Neuron (in vitro differentiated cells): ENCODE results near the gene FGG.

Experiments
- H2AFZ ChIP-seq: one replicate; pipeline ENCODE4 v1.6.1; 2013; ENCODE audit warnings: low read depth, mild to moderate bottlenecking, inconsistent platforms, low read length, moderate library complexity
- H3K27me3 ChIP-seq: one replicate; pipeline ENCODE4 v1.6.1; 2013; ENCODE audit warnings: low read length; ENCODE audit not compliant: insufficient read depth
- H3K36me3 ChIP-seq: one replicate; pipeline ENCODE4 v1.6.1; 2013; ENCODE audit warnings: low read length; ENCODE audit not compliant: insufficient read depth
- H3K4me1 ChIP-seq: one replicate; pipeline ENCODE4 v1.6.1; 2013; ENCODE audit warnings: low read length; ENCODE audit not compliant: insufficient read depth
- H3K4me3 ChIP-seq: 2 replicates; pipeline ENCODE4 v1.5.1; 2013; ENCODE audit warnings: mild to moderate bottlenecking, low read length, moderate library complexity
- H3K9me3 ChIP-seq: one replicate; pipeline ENCODE4 v1.6.1; 2013; ENCODE audit warnings: low read length

Gene FGG

DNA sequence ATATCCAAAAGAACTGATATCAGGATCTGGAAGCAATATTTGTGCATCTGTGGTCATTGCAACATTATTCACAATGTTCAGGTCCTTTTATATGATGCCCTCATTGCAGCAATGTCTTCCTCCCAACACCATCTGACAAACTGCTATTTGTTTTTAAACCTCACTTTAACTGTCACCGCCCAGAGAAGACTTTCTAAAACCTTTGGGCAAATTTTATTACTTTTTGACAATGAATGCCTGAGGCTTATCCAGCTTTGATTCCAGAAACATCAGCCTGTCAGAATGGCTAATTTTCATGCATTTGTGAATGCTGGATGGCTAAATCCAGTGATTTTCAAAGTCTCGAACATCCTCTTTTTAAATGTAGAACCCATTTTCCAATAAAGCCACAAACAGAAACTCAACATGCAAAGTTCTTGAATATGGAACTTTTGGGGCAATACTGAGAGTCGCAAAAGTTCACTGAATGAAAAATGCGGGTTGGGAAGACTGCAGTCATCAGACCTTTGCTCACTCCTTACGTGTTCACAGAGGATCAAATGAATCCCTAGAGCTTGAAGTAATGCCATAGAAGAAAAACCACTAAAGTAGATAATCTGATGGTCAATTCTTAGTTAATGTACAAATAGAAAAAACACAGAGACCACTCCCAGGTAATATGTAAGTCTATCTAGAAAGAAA, 39.1 kb downstream of the FGG start:
- Histone ChIP-seq H2AFZ (no peak overlapping the region), H3K4me1 (no peaks in the 10 kb centered on the region), H3K36me3 (no peaks in the 10 kb centered on the region), H3K9me3 (no peaks in the 10 kb centered on the region), H3K27me3 (no peaks in the 10 kb centered on the region), H3K4me3 (no peak overlapping the region)

DNA sequence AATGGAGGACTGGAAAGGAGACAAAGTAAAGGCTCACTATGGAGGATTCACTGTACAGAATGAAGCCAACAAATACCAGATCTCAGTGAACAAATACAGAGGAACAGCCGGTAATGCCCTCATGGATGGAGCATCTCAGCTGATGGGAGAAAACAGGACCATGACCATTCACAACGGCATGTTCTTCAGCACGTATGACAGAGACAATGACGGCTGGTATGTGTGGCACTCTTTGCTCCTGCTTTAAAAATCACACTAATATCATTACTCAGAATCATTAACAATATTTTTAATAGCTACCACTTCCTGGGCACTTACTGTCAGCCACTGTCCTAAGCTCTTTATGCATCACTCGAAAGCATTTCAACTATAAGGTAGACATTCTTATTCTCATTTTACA, 42.9 kb downstream of the FGG start:
- Histone ChIP-seq H3K4me3 (no peak overlapping the region), H3K4me1 (no peaks in the 10 kb centered on the region), H3K9me3 (no peaks in the 10 kb centered on the region), H3K36me3 (no peaks in the 10 kb centered on the region), H2AFZ (no peak overlapping the region), H3K27me3 (no peaks in the 10 kb centered on the region)

DNA sequence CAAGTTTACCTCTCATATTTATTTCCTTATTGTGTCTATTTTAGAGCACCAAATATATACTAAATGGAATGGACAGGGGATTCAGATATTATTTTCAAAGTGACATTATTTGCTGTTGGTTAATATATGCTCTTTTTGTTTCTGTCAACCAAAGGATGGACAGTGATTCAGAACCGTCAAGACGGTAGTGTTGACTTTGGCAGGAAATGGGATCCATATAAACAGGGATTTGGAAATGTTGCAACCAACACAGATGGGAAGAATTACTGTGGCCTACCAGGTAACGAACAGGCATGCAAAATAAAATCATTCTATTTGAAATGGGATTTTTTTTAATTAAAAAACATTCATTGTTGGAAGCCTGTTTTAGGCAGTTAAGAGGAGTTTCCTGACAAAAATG, 43.4 kb downstream of the FGG start:
- H2AFZ ChIP-seq, result no peak overlapping the region
- H3K4me1 ChIP-seq, result no peaks in the 10 kb centered on the region
- no peak overlapping the region for H3K4me3 ChIP-seq
- H3K36me3 ChIP-seq, result no peaks in the 10 kb centered on the region
- H3K27me3 ChIP-seq, result no peaks in the 10 kb centered on the region
- H3K9me3 ChIP-seq, result no peaks in the 10 kb centered on the region

DNA sequence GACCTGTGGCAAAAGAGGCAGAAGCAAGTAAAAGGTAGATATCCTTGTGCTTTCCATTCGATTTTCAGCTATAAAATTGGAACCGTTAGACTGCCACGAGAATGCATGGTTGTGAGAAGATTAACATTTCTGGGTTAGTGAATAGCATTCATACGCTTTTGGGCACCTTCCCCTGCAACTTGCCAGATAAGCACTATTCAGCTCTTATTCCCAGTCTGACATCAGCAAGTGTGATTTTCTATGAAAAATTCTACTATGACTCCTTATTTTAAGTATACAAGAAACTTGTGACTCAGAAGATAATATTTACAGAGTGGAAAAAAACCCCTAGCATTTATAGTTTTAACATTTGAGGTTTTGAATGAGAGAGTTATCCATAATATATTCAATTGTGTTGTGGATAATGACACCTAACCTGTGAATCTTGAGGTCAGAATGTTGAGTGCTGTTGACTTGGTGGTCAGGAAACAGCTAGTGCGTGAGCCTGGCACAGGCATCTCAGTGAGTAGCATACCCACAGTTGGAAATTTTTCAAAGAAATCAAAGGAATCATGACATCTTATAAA, 45.7 kb downstream of the FGG start:
- no peak overlapping the region for H2AFZ ChIP-seq

DNA sequence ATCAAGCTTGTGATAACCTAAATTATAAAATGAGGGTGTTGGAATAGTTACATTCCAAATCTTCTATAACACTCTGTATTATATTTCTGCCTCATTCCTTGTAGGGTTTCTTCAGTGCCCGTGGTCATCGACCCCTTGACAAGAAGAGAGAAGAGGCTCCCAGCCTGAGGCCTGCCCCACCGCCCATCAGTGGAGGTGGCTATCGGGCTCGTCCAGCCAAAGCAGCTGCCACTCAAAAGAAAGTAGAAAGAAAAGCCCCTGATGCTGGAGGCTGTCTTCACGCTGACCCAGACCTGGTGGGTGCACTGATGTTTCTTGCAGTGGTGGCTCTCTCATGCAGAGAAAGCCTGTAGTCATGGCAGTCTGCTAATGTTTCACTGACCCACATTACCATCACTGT, 46.8 kb downstream of the FGG start:
- Histone ChIP-seq H3K9me3 (no peaks in the 10 kb centered on the region), H3K4me1 (no peaks in the 10 kb centered on the region), H3K27me3 (no peaks in the 10 kb centered on the region), H2AFZ (no peak overlapping the region), H3K36me3 (no peaks in the 10 kb centered on the region), H3K4me3 (no peak overlapping the region)

More for the DNA sequence above, 45.7 kb downstream of the FGG start:
- H3K36me3 ChIP-seq, result no peaks in the 10 kb centered on the region
- no peaks in the 10 kb centered on the region for H3K27me3 ChIP-seq
- H3K9me3 ChIP-seq, result no peaks in the 10 kb centered on the region
- H3K4me1 ChIP-seq, result no peaks in the 10 kb centered on the region
- H3K4me3 ChIP-seq, result no peak overlapping the region

DNA sequence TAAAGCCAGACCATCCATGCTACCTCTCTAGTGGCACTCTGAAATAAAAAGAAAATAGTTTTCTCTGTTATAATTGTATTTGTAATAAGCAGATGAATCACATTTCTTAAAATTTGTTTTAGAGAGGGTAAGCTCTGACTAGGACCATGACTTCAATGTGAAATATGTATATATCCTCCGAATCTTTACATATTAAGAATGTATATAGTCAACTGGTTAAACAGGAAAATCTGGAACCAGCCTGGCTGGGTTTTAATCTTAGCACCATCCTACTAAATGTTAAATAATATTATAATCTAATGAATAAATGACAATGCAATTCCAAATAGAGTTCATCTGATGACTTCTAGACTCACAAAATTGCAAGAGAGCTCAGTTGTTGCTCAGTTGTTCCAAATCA, 48.1 kb downstream of the FGG start:
- no peak overlapping the region for H3K4me3 ChIP-seq
- no peaks in the 10 kb centered on the region for H3K9me3 ChIP-seq
- H3K4me1 ChIP-seq, result no peaks in the 10 kb centered on the region
- no peak overlapping the region for H2AFZ ChIP-seq
- no peaks in the 10 kb centered on the region for H3K27me3 ChIP-seq
- H3K36me3 ChIP-seq, result no peaks in the 10 kb centered on the region

DNA sequence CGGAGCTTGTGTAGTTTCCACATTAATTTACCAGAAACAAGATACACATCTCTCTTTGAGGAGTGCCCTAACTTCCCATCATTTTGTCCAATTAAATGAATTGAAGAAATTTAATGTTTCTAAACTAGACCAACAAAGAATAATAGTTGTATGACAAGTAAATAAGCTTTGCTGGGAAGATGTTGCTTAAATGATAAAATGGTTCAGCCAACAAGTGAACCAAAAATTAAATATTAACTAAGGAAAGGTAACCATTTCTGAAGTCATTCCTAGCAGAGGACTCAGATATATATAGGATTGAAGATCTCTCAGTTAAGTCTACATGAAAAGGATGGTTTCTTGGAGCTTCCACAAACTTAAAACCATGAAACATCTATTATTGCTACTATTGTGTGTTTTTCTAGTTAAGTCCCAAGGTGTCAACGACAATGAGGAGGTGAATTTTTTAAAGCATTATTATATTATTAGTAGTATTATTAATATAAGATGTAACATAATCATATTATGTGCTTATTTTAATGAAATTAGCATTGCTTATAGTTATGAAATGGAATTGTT, 49.7 kb downstream of the FGG start, which contains the start of gene FGB:
Gene FGB (plus strand): TSS at position 315 of the 558 bp plus-strand sequence. CDS start 8 bp downstream, at position 323.
- Histone ChIP-seq H3K27me3 (no peaks in the 10 kb centered on the region), H3K4me3 (no peak within 1 kb of the TSS), H2AFZ (no peak within 1 kb of the TSS), H3K4me1 (no peaks in the 10 kb centered on the region), H3K9me3 (no peaks in the 10 kb centered on the region), H3K36me3 (no peaks in the 10 kb centered on the region)

DNA sequence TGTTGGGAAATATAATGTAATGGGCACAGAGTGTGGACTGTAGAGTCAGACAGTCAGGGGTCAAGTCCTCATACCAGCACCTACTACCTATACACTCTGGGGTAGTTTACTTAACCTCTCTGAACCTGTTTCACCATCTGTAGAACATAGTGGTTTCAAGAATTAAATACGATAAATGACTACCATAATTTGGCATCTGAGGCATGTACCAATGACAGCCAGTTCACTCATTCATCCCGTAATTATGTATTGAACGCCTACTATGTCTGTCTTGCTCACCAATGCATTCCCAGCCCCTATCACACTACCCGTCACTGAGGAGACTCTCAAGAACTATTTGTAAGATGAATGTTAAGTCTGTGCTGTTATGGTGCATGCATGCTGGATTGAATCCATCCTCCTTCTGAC, 51.6 kb downstream of the FGG start:
- Histone ChIP-seq H3K4me3 (no peak overlapping the region), H2AFZ (no peak overlapping the region), H3K4me1 (no peaks in the 10 kb centered on the region), H3K27me3 (no peaks in the 10 kb centered on the region), H3K9me3 (no peaks in the 10 kb centered on the region), H3K36me3 (no peaks in the 10 kb centered on the region)

DNA sequence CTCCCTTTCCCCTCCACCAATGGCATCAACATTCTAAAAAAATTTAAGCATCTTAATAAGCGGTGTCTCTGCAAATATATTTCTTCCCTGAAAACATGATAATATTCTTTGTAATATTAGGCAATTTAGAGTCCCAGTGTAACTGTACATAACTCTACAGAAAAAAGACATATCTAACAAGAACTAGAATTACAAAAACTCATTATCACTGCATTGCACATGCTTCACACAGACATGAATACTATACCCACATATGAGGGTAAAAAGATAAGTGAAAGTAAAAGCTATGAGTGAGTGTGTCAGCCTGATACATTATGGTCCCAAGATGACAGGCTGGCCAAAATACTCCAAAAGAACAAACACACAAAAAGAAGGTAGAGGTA, 52.0 kb downstream of the FGG start:
- Histone ChIP-seq H3K9me3 (no peaks in the 10 kb centered on the region), H3K4me3 (no peak overlapping the region), H3K36me3 (no peaks in the 10 kb centered on the region), H3K4me1 (no peaks in the 10 kb centered on the region), H3K27me3 (no peaks in the 10 kb centered on the region), H2AFZ (no peak overlapping the region)

DNA sequence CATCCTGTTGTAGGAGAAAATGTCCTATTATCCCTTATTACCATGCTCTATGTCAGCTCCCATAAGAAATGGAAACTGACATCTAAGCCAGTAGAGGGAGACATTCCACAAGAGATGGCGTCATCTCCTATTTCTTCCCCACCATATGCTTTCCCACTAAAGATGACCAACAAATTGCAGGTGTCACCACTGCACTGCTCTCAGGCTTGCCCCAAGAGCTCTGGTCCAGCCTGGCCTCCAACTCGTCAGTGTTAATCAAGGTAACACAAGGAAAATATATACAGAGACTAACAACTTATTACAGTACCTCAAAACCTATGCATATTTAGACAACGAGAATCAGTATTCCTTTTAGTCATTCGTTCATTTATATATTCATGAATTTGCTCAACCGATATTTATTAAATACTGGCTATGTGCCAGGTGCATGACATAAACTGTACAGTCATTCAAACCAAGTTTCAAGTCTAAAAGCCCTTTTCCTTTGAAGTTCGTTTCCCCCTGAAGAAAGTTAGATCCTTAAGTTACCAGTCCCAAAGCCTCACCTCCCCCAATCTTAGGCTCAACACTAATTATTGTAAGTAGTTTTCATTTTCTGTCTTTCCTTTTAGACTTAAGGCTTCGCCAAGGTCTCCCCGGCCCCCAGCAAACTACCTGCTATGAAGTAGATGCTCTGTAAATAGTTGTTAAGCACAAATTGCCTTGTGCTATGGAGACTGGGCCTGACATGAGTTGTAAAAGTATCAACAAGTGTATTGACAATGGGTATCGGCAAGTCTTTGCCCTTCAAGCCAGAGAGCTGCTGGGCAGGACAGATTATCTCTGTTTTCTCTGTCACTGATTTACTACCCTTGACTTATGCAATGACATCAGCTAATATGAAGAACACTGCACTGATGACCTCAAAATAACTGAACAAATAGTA, 52.7 kb downstream of the FGG start:
- Histone ChIP-seq H2AFZ (no peak overlapping the region), H3K4me1 (no peaks in the 10 kb centered on the region), H3K27me3 (no peaks in the 10 kb centered on the region), H3K9me3 (no peaks in the 10 kb centered on the region), H3K4me3 (no peak overlapping the region), H3K36me3 (no peaks in the 10 kb centered on the region)

DNA sequence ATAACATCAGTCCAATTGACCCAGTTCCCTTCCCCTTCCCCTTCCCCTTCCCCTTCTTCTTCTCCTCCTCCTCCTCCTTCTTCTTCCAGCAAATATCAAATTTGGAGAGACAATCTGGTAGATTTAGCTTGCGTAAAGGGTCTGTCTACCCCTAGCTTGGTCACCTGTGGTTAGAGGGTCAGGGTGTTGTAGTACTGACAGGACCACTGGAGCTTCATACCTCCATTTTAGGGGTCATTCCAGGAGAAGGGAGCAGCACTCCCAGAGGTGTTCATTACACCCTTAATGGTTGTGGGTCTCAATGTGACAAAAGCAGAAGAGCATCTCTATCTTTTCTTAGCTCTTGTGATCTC, 53.3 kb downstream of the FGG start:
- Histone ChIP-seq H3K4me1 (no peaks in the 10 kb centered on the region), H3K4me3 (no peak overlapping the region), H3K27me3 (no peaks in the 10 kb centered on the region), H3K9me3 (no peaks in the 10 kb centered on the region), H3K36me3 (no peaks in the 10 kb centered on the region), H2AFZ (no peak overlapping the region)
